ENCODE measurements around the gene ALK.

The ALK gene

DNA sequence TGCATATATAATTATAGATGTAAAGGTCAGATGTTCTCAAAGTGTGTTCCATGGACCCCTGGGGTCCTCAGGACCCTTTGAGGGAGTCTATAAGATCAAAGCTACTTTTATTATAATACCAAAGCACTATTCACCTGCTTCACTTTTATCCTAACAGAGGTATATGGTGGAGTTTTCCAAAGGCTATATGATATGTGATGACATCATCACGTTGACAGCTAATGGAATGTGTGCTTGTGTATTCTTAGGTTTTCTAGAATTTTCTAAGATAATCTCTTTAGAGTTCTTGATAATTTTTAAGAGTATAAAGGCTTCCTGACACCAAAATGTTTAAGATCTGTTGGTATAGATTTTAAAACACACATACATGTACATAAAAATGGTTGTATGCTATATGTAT lies 10.4 kb upstream of the ALK start:
- no peaks in the 10 kb centered on the region for H3K36me3 ChIP-seq (ENCODE audit: control insufficient read depth, insufficient read depth, low read length)
- H3K27me3 ChIP-seq (ENCODE audit: control insufficient read depth, insufficient read depth, low read length), result no peaks in the 10 kb centered on the region
- no peak overlapping the region for H3K4me3 ChIP-seq (ENCODE audit: low read length)
- no peak overlapping the region for H3K27ac ChIP-seq (ENCODE audit: low read depth, low read length)
- H3K4me1 ChIP-seq (ENCODE audit: control insufficient read depth, insufficient read depth, low read length), result no peaks in the 10 kb centered on the region
- H3K9ac ChIP-seq (ENCODE audit: low read length), result no peak overlapping the region

DNA sequence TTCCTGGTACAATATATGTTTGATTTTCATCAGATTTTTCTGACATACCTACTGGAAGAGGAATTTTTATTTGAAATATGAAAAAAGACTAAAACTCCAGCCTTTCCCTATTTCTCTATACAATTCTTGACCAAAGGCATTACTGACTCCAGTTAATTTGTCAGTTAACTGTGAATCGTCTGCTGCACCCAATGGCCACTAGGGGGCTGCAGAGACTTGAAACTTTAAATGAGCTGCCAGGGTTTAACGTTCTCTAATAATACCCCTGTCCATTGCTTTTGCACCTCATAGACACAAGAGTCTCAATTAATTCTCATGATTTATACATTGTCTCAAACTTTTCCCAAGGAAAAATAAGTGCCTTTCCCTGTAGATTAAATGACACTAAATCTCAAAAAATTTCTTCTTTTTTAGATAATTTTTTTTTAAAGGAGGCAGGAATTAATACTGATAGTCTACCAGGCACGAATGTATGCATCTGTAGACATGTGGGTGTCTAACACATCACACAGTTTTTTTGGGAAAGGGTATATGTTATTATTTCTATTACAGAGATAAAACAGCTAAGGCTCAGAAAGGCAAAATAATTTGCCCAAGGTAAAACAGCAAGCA lies 1.8 kb upstream of the ALK start:
- no peak overlapping the region for H3K4me3 ChIP-seq (ENCODE audit: low read length)
- H3K4me1 ChIP-seq (ENCODE audit: control insufficient read depth, insufficient read depth, low read length), result peaks cover 7% of the 10 kb centered on the region
- H3K36me3 ChIP-seq (ENCODE audit: control insufficient read depth, insufficient read depth, low read length), result no peaks in the 10 kb centered on the region
- peaks cover 20% of the 10 kb centered on the region for H3K27me3 ChIP-seq (ENCODE audit: control insufficient read depth, insufficient read depth, low read length)
- H3K9ac ChIP-seq (ENCODE audit: low read length), result no peak overlapping the region
- no peak overlapping the region for H3K27ac ChIP-seq (ENCODE audit: low read depth, low read length)

DNA sequence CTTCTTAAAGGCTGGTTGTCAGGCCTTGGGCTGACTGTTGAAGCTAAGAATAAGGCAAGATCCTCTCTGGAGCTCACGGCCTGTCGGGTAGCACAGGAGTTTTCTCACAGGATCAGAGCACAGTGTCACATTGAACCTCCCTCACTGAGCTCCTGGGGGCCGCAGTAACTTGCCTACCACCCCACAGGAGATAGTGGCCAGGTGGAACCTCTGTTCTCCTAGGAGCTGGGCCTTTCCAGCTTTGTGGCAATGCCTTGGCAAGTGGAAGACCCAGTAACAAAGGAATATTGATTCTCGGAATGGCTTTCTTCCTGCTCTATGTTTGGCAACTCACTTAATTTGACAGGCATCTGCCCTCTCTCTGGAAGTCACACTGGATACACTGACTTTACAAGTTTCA lies 1.2 kb upstream of the ALK start:
- H3K9ac ChIP-seq (ENCODE audit: low read length), result no peak overlapping the region
- no peak overlapping the region for H3K4me3 ChIP-seq (ENCODE audit: low read length)
- H3K27me3 ChIP-seq (ENCODE audit: control insufficient read depth, insufficient read depth, low read length), result peaks cover 20% of the 10 kb centered on the region
- H3K4me1 ChIP-seq (ENCODE audit: control insufficient read depth, insufficient read depth, low read length), result peaks cover 7% of the 10 kb centered on the region
- no peaks in the 10 kb centered on the region for H3K36me3 ChIP-seq (ENCODE audit: control insufficient read depth, insufficient read depth, low read length)
- H3K27ac ChIP-seq (ENCODE audit: low read depth, low read length), result peak overlapping the region; percentile 32

- Histone ChIP-seq H3K27me3 (ENCODE audit: control insufficient read depth, insufficient read depth, low read length) (peaks cover 20% of the 10 kb centered on the region), H3K4me1 (ENCODE audit: control insufficient read depth, insufficient read depth, low read length) (peaks cover 7% of the 10 kb centered on the region), H3K36me3 (ENCODE audit: control insufficient read depth, insufficient read depth, low read length) (no peaks in the 10 kb centered on the region), H3K4me3 (ENCODE audit: low read length) (peak overlapping the region; percentile 55), H3K27ac (ENCODE audit: low read depth, low read length) (no peak overlapping the region), H3K9ac (ENCODE audit: low read length) (no peak overlapping the region)
These were observed 491 bp downstream of the ALK start for GRCh38 chr2:29920631-29921559.

GRCh38 chr2:29920130-29920577 lies 1.2 kb downstream of the ALK start:
- Histone ChIP-seq H3K27me3 (ENCODE audit: control insufficient read depth, insufficient read depth, low read length) (peaks cover 20% of the 10 kb centered on the region), H3K4me3 (ENCODE audit: low read length) (peak overlapping the region; percentile 55), H3K9ac (ENCODE audit: low read length) (no peak overlapping the region), H3K27ac (ENCODE audit: low read depth, low read length) (no peak overlapping the region), H3K36me3 (ENCODE audit: control insufficient read depth, insufficient read depth, low read length) (no peaks in the 10 kb centered on the region), H3K4me1 (ENCODE audit: control insufficient read depth, insufficient read depth, low read length) (peaks cover 7% of the 10 kb centered on the region)

DNA sequence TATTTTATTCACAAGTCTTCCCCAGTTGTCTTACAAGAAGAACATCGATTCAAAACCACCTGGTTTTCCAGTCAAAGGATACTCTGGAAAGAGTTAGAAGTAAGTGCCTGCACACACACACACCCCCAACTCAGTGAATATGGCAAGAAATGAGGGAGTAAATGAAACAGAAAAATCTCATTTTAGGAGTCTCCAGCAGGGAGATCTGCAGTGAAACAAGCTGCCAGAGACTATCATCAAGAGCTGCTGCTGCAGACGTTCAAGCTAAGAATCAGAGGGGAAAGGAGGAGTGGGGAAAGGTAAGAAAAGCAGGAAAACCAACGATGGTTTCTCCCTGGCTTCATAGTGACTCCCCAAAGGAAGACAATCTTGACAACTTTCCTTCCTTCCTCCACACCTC lies 2.4 kb downstream of the ALK start:
- Histone ChIP-seq H3K27me3 (ENCODE audit: control insufficient read depth, insufficient read depth, low read length) (peaks cover 20% of the 10 kb centered on the region), H3K27ac (ENCODE audit: low read depth, low read length) (no peak overlapping the region), H3K4me3 (ENCODE audit: low read length) (no peak overlapping the region), H3K9ac (ENCODE audit: low read length) (no peak overlapping the region), H3K36me3 (ENCODE audit: control insufficient read depth, insufficient read depth, low read length) (no peaks in the 10 kb centered on the region), H3K4me1 (ENCODE audit: control insufficient read depth, insufficient read depth, low read length) (peaks cover 7% of the 10 kb centered on the region)

- no peak overlapping the region for H3K27ac ChIP-seq (ENCODE audit: low read depth, low read length)
- H3K27me3 ChIP-seq (ENCODE audit: control insufficient read depth, insufficient read depth, low read length), result peaks cover 20% of the 10 kb centered on the region
- H3K4me3 ChIP-seq (ENCODE audit: low read length), result no peak overlapping the region
These were observed 3.6 kb downstream of the ALK start for GRCh38 chr2:29917781-29918180.

GRCh38 chr2:29916571-29916970 lies 4.8 kb downstream of the ALK start:
- Histone ChIP-seq H3K9ac (ENCODE audit: low read length) (no peak overlapping the region), H3K27ac (ENCODE audit: low read depth, low read length) (no peak overlapping the region), H3K27me3 (ENCODE audit: control insufficient read depth, insufficient read depth, low read length) (peaks cover 10% of the 10 kb centered on the region), H3K36me3 (ENCODE audit: control insufficient read depth, insufficient read depth, low read length) (no peaks in the 10 kb centered on the region), H3K4me3 (ENCODE audit: low read length) (no peak overlapping the region), H3K4me1 (ENCODE audit: control insufficient read depth, insufficient read depth, low read length) (peaks cover 3% of the 10 kb centered on the region)

More at GRCh38 chr2:29917781-29918180, 3.6 kb downstream of the ALK start:
- Histone ChIP-seq H3K36me3 (ENCODE audit: control insufficient read depth, insufficient read depth, low read length) (no peaks in the 10 kb centered on the region), H3K4me1 (ENCODE audit: control insufficient read depth, insufficient read depth, low read length) (peaks cover 7% of the 10 kb centered on the region), H3K9ac (ENCODE audit: low read length) (no peak overlapping the region)

DNA sequence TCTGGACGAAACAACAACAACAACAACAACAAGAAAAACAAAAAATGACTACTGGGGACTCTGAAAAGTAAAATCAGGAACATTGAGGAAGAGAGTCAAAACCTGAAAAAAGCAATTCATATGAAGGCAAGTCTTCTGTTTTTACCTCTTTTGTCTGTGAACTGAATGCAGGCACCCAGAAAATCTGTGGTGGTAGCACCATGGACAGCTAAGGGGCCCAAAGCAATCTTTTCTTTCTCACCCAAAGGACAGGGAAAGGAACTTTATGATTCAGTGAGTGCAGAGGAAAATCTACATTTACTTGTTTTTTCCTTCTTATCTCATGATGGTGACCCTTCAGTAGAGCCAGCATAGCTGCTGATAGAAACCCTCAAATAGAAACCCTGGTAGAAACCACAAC lies 10.4 kb downstream of the ALK start:
- H3K9ac ChIP-seq (ENCODE audit: low read length), result no peak overlapping the region
- H3K27ac ChIP-seq (ENCODE audit: low read depth, low read length), result no peak overlapping the region
- H3K36me3 ChIP-seq (ENCODE audit: control insufficient read depth, insufficient read depth, low read length), result no peaks in the 10 kb centered on the region
- H3K27me3 ChIP-seq (ENCODE audit: control insufficient read depth, insufficient read depth, low read length), result no peaks in the 10 kb centered on the region
- H3K4me3 ChIP-seq (ENCODE audit: low read length), result no peak overlapping the region
- no peaks in the 10 kb centered on the region for H3K4me1 ChIP-seq (ENCODE audit: control insufficient read depth, insufficient read depth, low read length)

GRCh38 chr2:29910465-29910864 lies 10.9 kb downstream of the ALK start:
- Histone ChIP-seq H3K4me3 (ENCODE audit: low read length) (no peak overlapping the region), H3K27me3 (ENCODE audit: control insufficient read depth, insufficient read depth, low read length) (no peaks in the 10 kb centered on the region), H3K4me1 (ENCODE audit: control insufficient read depth, insufficient read depth, low read length) (no peaks in the 10 kb centered on the region), H3K9ac (ENCODE audit: low read length) (no peak overlapping the region), H3K27ac (ENCODE audit: low read depth, low read length) (no peak overlapping the region), H3K36me3 (ENCODE audit: control insufficient read depth, insufficient read depth, low read length) (no peaks in the 10 kb centered on the region)

DNA sequence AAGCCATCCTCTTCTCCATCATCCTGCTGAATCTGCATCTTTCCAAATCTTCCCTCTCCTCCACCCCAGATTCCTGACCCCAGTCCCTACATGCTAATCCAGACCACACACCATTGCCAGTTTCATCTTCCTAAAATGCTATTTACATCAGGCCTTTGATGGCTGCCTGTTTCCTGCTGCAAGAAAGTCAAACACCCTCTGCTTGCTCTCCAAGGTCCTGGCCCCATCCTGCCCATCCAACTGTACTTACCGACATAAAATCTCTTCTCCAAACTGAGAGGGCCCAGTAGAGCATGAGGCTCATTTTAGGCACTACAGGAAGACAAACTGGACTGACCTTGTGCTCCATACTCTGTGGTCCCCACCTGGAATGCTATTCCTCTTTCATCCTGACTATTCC lies 19.0 kb downstream of the ALK start:
- Histone ChIP-seq H3K4me3 (ENCODE audit: low read length) (no peak overlapping the region), H3K9ac (ENCODE audit: low read length) (no peak overlapping the region), H3K27ac (ENCODE audit: low read depth, low read length) (no peak overlapping the region), H3K36me3 (ENCODE audit: control insufficient read depth, insufficient read depth, low read length) (no peaks in the 10 kb centered on the region), H3K27me3 (ENCODE audit: control insufficient read depth, insufficient read depth, low read length) (no peaks in the 10 kb centered on the region), H3K4me1 (ENCODE audit: control insufficient read depth, insufficient read depth, low read length) (no peaks in the 10 kb centered on the region)

GRCh38 chr2:29900971-29901633 lies 20.3 kb downstream of the ALK start:
- Histone ChIP-seq H3K27me3 (ENCODE audit: control insufficient read depth, insufficient read depth, low read length) (no peaks in the 10 kb centered on the region), H3K36me3 (ENCODE audit: control insufficient read depth, insufficient read depth, low read length) (no peaks in the 10 kb centered on the region), H3K4me3 (ENCODE audit: low read length) (no peak overlapping the region), H3K9ac (ENCODE audit: low read length) (no peak overlapping the region), H3K27ac (ENCODE audit: low read depth, low read length) (no peak overlapping the region), H3K4me1 (ENCODE audit: control insufficient read depth, insufficient read depth, low read length) (no peaks in the 10 kb centered on the region)
